K562 (cell line): ENCODE data around the gene TSPYL6. TPM values are rescaled to one million over a fixed set of nuclear protein-coding genes. Genes with fewer than 3 reads are reported as not detected.

Experiments
- ATAC-seq: fragments of 200-7000 bp; cut with Tn5 transposase; 3 replicates; pipeline ENCODE4 v1.9.1; 2020; ENCODE audit warnings: moderate library complexity
- BruUV-seq: library from RNA; stranded (reverse); fragments of 400-500 nt; replicated peaks from 2 replicates; lab custom pipeline; 2021; lab: Mats Ljungman, UMichigan
- CTCF ChIA-PET: fragments of 300-600 bp; formaldehyde crosslinking; extraction: SDS; loops from one replicate; lab custom pipeline; 2021; ENCODE audit warnings: low intra/inter-chr PET ratio; lab: Yijun Ruan, JAX
- POLR2A ChIA-PET: fragments of 300-600, 350-650 bp; sonication (Branson Sonifier 250); formaldehyde crosslinking; extraction: SDS; loops from one replicate; lab custom pipeline; 2021; ENCODE audit warnings: antibody characterized with exemption, inconsistent platforms; lab: Yijun Ruan, JAX
- DNase-seq, 4 experiments: peaks; one replicate each; pipeline versions ENCODE4 v3.0.0 to v3.0.0-alpha.2; 2011 to 2018; ENCODE audit warnings: low spot score in 3 of 4, mixed read lengths in 3 of 4; ENCODE audit errors: extremely low read depth in 1 of 4
- FAIRE-seq: peaks from 2 replicates; lab custom pipeline; 2011; peaks lifted over from hg19 to GRCh38; lab: Jason Lieb, UNC
- H2AFZ ChIP-seq: 2 replicates; pipeline ENCODE4 v1.6.0; 2011; ENCODE audit warnings: low read depth, low read length, control low read depth, inconsistent platforms
- H3K27ac ChIP-seq: fragments of 200-600 bp; 3 replicates; pipeline ENCODE4 v1.8.0; 2011; ENCODE audit warnings: low read depth, mild to moderate bottlenecking, control low read depth, inconsistent platforms, low read length, moderate library complexity, mixed read lengths; ENCODE audit errors: extremely low read depth
- H3K27me3 ChIP-seq, 2 experiments: fragments of 300-600 bp in 1 of 2; 2 replicates in 1 of 2; 3 replicates in 1 of 2; pipeline versions ENCODE4 v1.6.0 to v1.8.0; 2011; ENCODE audit warnings: inconsistent platforms in 2 of 2, low read length in 2 of 2, mild to moderate bottlenecking in 1 of 2, mixed read lengths in 1 of 2, moderate library complexity in 1 of 2; ENCODE audit not compliant: control insufficient read depth in 2 of 2, insufficient read depth in 2 of 2
- H3K36me3 ChIP-seq: fragments of 300-600 bp; 3 replicates; pipeline ENCODE4 v1.8.0; 2011; ENCODE audit warnings: mild to moderate bottlenecking, low read length, inconsistent platforms; ENCODE audit not compliant: control insufficient read depth, insufficient read depth
- H3K4me1 ChIP-seq, 2 experiments: fragments of 200-600 bp in 1 of 2; replicated peaks in 1 of 2; 2 replicates in 1 of 2; 3 replicates in 1 of 2; pipeline versions ENCODE4 v1.5.1 to v1.8.0; 2011; ENCODE audit warnings: inconsistent platforms in 2 of 2, low read length in 2 of 2, mild to moderate bottlenecking in 1 of 2, mixed read lengths in 1 of 2, moderate library complexity in 1 of 2; ENCODE audit not compliant: control insufficient read depth in 2 of 2, insufficient read depth in 2 of 2
- H3K4me2 ChIP-seq: 2 replicates; pipeline ENCODE4 v1.6.1; 2011; ENCODE audit warnings: low read length, control low read depth, inconsistent platforms, mixed read lengths; ENCODE audit not compliant: insufficient read depth
- H3K4me3 ChIP-seq: fragments of 200-600 bp; sonication (generic), shearing (Covaris generic); 2 replicates; pipeline ENCODE4 v1.5.1; 2016; ENCODE audit warnings: control low read depth, inconsistent platforms
- H3K79me2 ChIP-seq: fragments of 200-600 bp; 3 replicates; pipeline ENCODE4 v1.8.0; 2011; ENCODE audit warnings: low read length, inconsistent platforms; ENCODE audit not compliant: control insufficient read depth, insufficient read depth
- H3K9ac ChIP-seq, 2 experiments: 2 replicates each; pipeline versions ENCODE4 v1.6.0 to v1.6.1; 2011; ENCODE audit warnings: low read depth in 2 of 2, low read length in 2 of 2, control low read depth in 1 of 2, inconsistent platforms in 1 of 2, mild to moderate bottlenecking in 1 of 2, mixed read lengths in 1 of 2; ENCODE audit not compliant: insufficient read depth in 1 of 2
- H3K9me1 ChIP-seq: one replicate; pipeline ENCODE4 v1.6.0; 2011; ENCODE audit warnings: inconsistent platforms, mild to moderate bottlenecking, low read length, moderate library complexity; ENCODE audit not compliant: control insufficient read depth, insufficient read depth
- H3K9me3 ChIP-seq: replicated peaks from 2 replicates; pipeline ENCODE4 v1.5.1; 2011; ENCODE audit warnings: low read depth, low read length, inconsistent platforms; ENCODE audit not compliant: control insufficient read depth, insufficient read depth
- H4K20me1 ChIP-seq: replicated peaks from 2 replicates; pipeline ENCODE4 v1.6.1; 2011; ENCODE audit warnings: low read length, inconsistent platforms, mixed read lengths; ENCODE audit not compliant: control insufficient read depth, insufficient read depth
- BCL6 ChIP-seq: fragments of 250-450 bp; sonication (Bioruptor Pico); IDR thresholded peaks from 2 replicates; pipeline ENCODE4 v1.4.0; 2020
- CGGBP1 ChIP-seq: fragments of 250-450 bp; sonication (Bioruptor Pico); IDR thresholded peaks from 2 replicates; pipeline ENCODE4 v1.9.0; 2021; ENCODE audit warnings: mild to moderate bottlenecking
- CHD2 ChIP-seq: IDR thresholded peaks from 2 replicates; pipeline ENCODE4 v1.6.1; 2011; ENCODE audit warnings: low read depth, low read length
- HDAC6 ChIP-seq: IDR thresholded peaks from 2 replicates; pipeline ENCODE4 v1.6.1; 2012; ENCODE audit warnings: low read depth, mild to moderate bottlenecking, control low read depth, inconsistent platforms, low read length, moderate library complexity
- IFI16 ChIP-seq: fragments of 250-450 bp; sonication (Bioruptor Pico); IDR thresholded peaks from 2 replicates; pipeline ENCODE4 v2.1.2; 2022; ENCODE audit warnings: mild to moderate bottlenecking, inconsistent platforms
- KLF13 ChIP-seq: fragments of 450-650 bp; IDR thresholded peaks from 2 replicates; pipeline ENCODE4 v1.6.1; 2016; ENCODE audit warnings: missing genetic modification characterization, low read depth, mild to moderate bottlenecking, missing compliant biosample characterization, moderate library complexity, borderline replicate concordance
- LARP7 ChIP-seq: fragments of 450-650 bp; IDR thresholded peaks from 2 replicates; pipeline ENCODE4 v1.6.1; 2016
- MAFF ChIP-seq: IDR thresholded peaks from 2 replicates; pipeline ENCODE4 v1.6.1; 2012; ENCODE audit warnings: low read length, improper control_type of control experiment
- MCM7 ChIP-seq, 2 experiments: fragments of 450-650 bp; IDR thresholded peaks; 2 replicates each; pipeline ENCODE4 v1.6.1; 2016 to 2018
- OTX1 ChIP-seq: fragments of 450-650 bp; formaldehyde crosslinking; IDR thresholded peaks from 2 replicates; pipeline ENCODE4 v1.4.0; 2022; ENCODE audit warnings: mild to moderate bottlenecking
- RBBP5 ChIP-seq: fragments of 200-600 bp; sonication (generic); IDR thresholded peaks from 2 replicates; pipeline ENCODE4 v1.6.1; 2012; ENCODE audit warnings: borderline replicate concordance, mild to moderate bottlenecking, low read length, control low read depth, inconsistent platforms; ENCODE audit not compliant: insufficient read depth, poor library complexity, severe bottlenecking
- TCFL5 ChIP-seq: fragments of 250-450 bp; sonication (Bioruptor Pico); conservative IDR thresholded peaks from 2 replicates; pipeline ENCODE4 v1.6.1; 2021; ENCODE audit warnings: mild to moderate bottlenecking, moderate library complexity, matching md5 sums
- TFAP4 ChIP-seq: sonication (generic); formaldehyde crosslinking; IDR thresholded peaks from 2 replicates; pipeline ENCODE4 v1.8.0; 2022; ENCODE audit warnings: missing genetic modification reagents, mild to moderate bottlenecking, moderate library complexity, borderline replicate concordance
- THRAP3 ChIP-seq: fragments of 450-650 bp; IDR thresholded peaks from 2 replicates; pipeline ENCODE4 v1.6.1; 2016; ENCODE audit warnings: mild to moderate bottlenecking, inconsistent platforms, borderline replicate concordance
- ZNF175 ChIP-seq: fragments of 200-800 bp; sonication (Bioruptor generic); IDR thresholded peaks from 2 replicates; pipeline ENCODE4 v1.6.1; 2016; ENCODE audit warnings: low read depth, mild to moderate bottlenecking, missing genetic modification characterization, missing compliant biosample characterization
- WGBS: fragments of 100-300 bp; shearing (Covaris generic); methylation state at CpG from one replicate; pipeline ENCODE4 v1.1.6; 2016; ENCODE audit warnings: low coverage, mixed read lengths; ENCODE audit not compliant: insufficient coverage; ENCODE audit errors: missing lambda C conversion rate; 5-methylcytosine and 5-hydroxymethylcytosine counted together
- in situ Hi-C: fragments of 300-500 bp; cut with MboI; formaldehyde crosslinking; loops from 4 replicates; pipeline ENCODE4 v1.15.0; 2018; ENCODE audit warnings: inconsistent platforms, mixed read lengths
- intact Hi-C: fragments of 100-400 bp; cut with micrococcal nuclease; formaldehyde crosslinking; loops from 2 replicates; pipeline ENCODE4 v1.14.2; 2022
- polyA plus RNA-seq, 8 experiments: library from polyadenylated mRNA; depleted of rRNA in 4 of 8; stranded (reverse) in 5 of 8; unstranded in 3 of 8; fragments of >200 nt; fragmentation: Nextera tagmentation in 2 of 8; fragmentation: Illumina TruSeq in 1 of 8; extraction: Ambion mirVana in 2 of 8; extraction: Trizol in 1 of 8; gene quantifications; 2 replicates each; pipeline versions ENCODE4 v1.2.1 to v1.2.3, GENCODE V29; 2011 to 2014; ENCODE audit warnings: inconsistent platforms in 1 of 8, missing spikeins in 1 of 8
- total RNA-seq, 7 experiments: library from RNA; depleted of rRNA in 6 of 7; stranded (reverse); fragments of >200 nt in 6 of 7; fragmentation: Illumina TruSeq in 2 of 7; extraction: Trizol in 2 of 7; gene quantifications; 2 replicates each; pipeline versions ENCODE4 v1.2.1 to v1.2.3, GENCODE V29; 2011 to 2021; ENCODE audit warnings: low replicate concordance in 1 of 7
- TF ChIP-seq, protein P1 (sequence below): fragments of 250-450 bp; sonication (Bioruptor Pico); IDR thresholded peaks from 2 replicates; pipeline ENCODE4 v1.4.0; 2020; ENCODE audit warnings: mild to moderate bottlenecking, moderate library complexity
- TF ChIP-seq, protein P2 (sequence below): conservative IDR thresholded peaks from 2 replicates; pipeline ENCODE4 v1.6.1; 2011; ENCODE audit warnings: low read depth, mild to moderate bottlenecking, low read length; ENCODE audit not compliant: control insufficient read depth

Gene TSPYL6
- total and polyA plus RNA-seq, 9 of the 15 experiments (the other 6 are each of a cell fraction or from before 2014, with no cell fraction given): 1.5 to 10.1 (median 7.6) TPM

- H3K9me1 ChIP-seq: no peaks in the 10 kb centered on the region
- peaks cover 14% of the 10 kb centered on the region; the same call in 2 of the 3 replicates for H3K36me3 ChIP-seq
- POLR2A ChIA-PET: interaction anchor here (1.0 to 2.3 kb wide), 3 partner anchors 9 to 28 kb away, joined by 4 to 18 read pairs (median 4); no protein-coding TSS in a partner anchor
- peaks cover 0 to 8% of the 10 kb centered on the region in 2 experiments; a peak in 1 of 5 replicates for H3K4me1 ChIP-seq
- H3K9me3 ChIP-seq: no peaks in the 10 kb centered on the region; the same call in 1 of the 2 replicates
- peaks cover 56% of the 10 kb centered on the region for H3K79me2 ChIP-seq
- no peaks in the 10 kb centered on the region; a peak in 1 of 5 replicates for H3K27me3 ChIP-seq
- FAIRE-seq (no peak), ATAC-seq (peak; percentile 76), DNase-seq (peak; percentile 17 to 42 (median 30))
- TSS peak; percentile 43 for BruUV-seq
- peak overlapping the region; percentile 73 for H3K27ac ChIP-seq
- WGBS: 7% methylated on average over 37 of the region's 37 CpGs
- H4K20me1 ChIP-seq: peaks cover 19% of the 10 kb centered on the region
- in situ Hi-C loops: no loop called here
- H2AFZ ChIP-seq: peak overlapping the region; percentile 90
- CTCF ChIA-PET: no interaction called here
- peak overlapping the region; percentile 82 to 94 for H3K9ac ChIP-seq
- peak overlapping the region; percentile 86 for H3K4me2 ChIP-seq
- H3K4me3 ChIP-seq: peak overlapping the region; percentile 58
- intact Hi-C loops: no loop called here
- TF ChIP-seq CGGBP1 (no peak), THRAP3 (no peak), LARP7 (no peak), CHD2 (no peak), MAFF (no peak), ZNF175 (CRISPR knock-in tag) (no peak), IFI16 (no peak), HDAC6 (no peak), BCL6 (CRISPR knock-in tag) (no peak), TFAP4 (CRISPR knock-in tag) (peak; percentile 26; the same call in 1 of the 2 replicates), KLF13 (tag) (no peak), TCFL5 (no peak), OTX1 (CRISPR knock-in tag) (no peak), MCM7 (IDR thresholded peaks at IDR 0.05) (no peak), RBBP5 (no peak)
- TF ChIP-seq, protein P1, sequence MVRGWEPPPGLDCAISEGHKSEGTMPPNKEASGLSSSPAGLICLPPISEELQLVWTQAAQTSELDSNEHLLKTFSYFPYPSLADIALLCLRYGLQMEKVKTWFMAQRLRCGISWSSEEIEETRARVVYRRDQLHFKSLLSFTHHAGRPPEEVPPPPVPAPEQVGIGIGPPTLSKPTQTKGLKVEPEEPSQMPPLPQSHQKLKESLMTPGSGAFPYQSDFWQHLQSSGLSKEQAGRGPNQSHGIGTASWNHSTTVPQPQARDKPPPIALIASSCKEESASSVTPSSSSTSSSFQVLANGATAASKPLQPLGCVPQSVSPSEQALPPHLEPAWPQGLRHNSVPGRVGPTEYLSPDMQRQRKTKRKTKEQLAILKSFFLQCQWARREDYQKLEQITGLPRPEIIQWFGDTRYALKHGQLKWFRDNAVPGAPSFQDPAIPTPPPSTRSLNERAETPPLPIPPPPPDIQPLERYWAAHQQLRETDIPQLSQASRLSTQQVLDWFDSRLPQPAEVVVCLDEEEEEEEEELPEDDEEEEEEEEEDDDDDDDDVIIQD: no peak
- TF ChIP-seq, protein P2, sequence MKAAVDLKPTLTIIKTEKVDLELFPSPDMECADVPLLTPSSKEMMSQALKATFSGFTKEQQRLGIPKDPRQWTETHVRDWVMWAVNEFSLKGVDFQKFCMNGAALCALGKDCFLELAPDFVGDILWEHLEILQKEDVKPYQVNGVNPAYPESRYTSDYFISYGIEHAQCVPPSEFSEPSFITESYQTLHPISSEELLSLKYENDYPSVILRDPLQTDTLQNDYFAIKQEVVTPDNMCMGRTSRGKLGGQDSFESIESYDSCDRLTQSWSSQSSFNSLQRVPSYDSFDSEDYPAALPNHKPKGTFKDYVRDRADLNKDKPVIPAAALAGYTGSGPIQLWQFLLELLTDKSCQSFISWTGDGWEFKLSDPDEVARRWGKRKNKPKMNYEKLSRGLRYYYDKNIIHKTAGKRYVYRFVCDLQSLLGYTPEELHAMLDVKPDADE: 0 out of 2 replicates have a peak, but pooled peaks have one; percentile 22
Observed at GRCh38 chr2:54255230-54256090, 569 bp downstream of the TSPYL6 start.
